GM19468 (cell line): ENCODE data around the gene CKAP2L.
A peak's percentile ranks its signal among the peaks of the same experiment; 100 is the strongest.
"Not testable (repeated sequence)": the region's sequence is repeated elsewhere in the genome, so short reads cannot be mapped to it uniquely, and the experiment has no call there.

Experiments
- ATAC-seq: cut with Tn5 transposase; IDR thresholded peaks from one replicate; pipeline ENCODE4 v1.9.1; 2021; ENCODE audit warnings: mild to moderate bottlenecking, moderate library complexity, moderate number of reproducible peaks; ENCODE audit not compliant: unreplicated experiment; ENCODE audit errors: extremely low read depth

Gene CKAP2L

GRCh38 chr2:112713585-112713925 lies 50.9 kb downstream of the CKAP2L start:
- ATAC-seq, result no peak

- no peak for ATAC-seq
Measured at GRCh38 chr2:112712903-112713584, 51.4 kb downstream of the CKAP2L start.

- ATAC-seq, result no peak
Measured at GRCh38 chr2:112712465-112712864, 51.9 kb downstream of the CKAP2L start.

GRCh38 chr2:112710956-112711750 lies 53.3 kb downstream of the CKAP2L start:
- ATAC-seq, result no peak

GRCh38 chr2:112709703-112710102 lies 54.7 kb downstream of the CKAP2L start:
- ATAC-seq, result no peak

GRCh38 chr2:112708968-112709367 lies 55.4 kb downstream of the CKAP2L start:
- no peak for ATAC-seq

GRCh38 chr2:112706947-112707346 lies 57.5 kb downstream of the CKAP2L start:
- not testable (repeated sequence) for ATAC-seq

- no peak for ATAC-seq
Measured at GRCh38 chr2:112706170-112706664, 58.2 kb downstream of the CKAP2L start.

GRCh38 chr2:112705575-112705974 lies 58.8 kb downstream of the CKAP2L start:
- no peak for ATAC-seq

- ATAC-seq, result no peak
Measured at GRCh38 chr2:112703684-112704083, 60.7 kb downstream of the CKAP2L start.

GRCh38 chr2:112701052-112701451 lies 63.4 kb downstream of the CKAP2L start:
- no peak for ATAC-seq

GRCh38 chr2:112699984-112700667 lies 64.3 kb downstream of the CKAP2L start:
- ATAC-seq, result no peak

GRCh38 chr2:112698834-112699515 lies 65.4 kb downstream of the CKAP2L start:
- ATAC-seq, result no peak

GRCh38 chr2:112694182-112694581 lies 70.2 kb downstream of the CKAP2L start:
- no peak for ATAC-seq

GRCh38 chr2:112693596-112693995 lies 70.8 kb downstream of the CKAP2L start:
- no peak for ATAC-seq

- no peak for ATAC-seq
Measured at GRCh38 chr2:112692918-112693317, 71.5 kb downstream of the CKAP2L start.

- ATAC-seq, result peak; percentile 65
Measured at GRCh38 chr2:112692495-112692911, 71.9 kb downstream of the CKAP2L start.

- ATAC-seq, result no peak
Measured at GRCh38 chr2:112691881-112692281, 72.5 kb downstream of the CKAP2L start.

- no peak for ATAC-seq
Measured at GRCh38 chr2:112690853-112691401, 73.5 kb downstream of the CKAP2L start.
